CD14-positive monocyte (primary cell): ENCODE data around the gene AMELY. TPM values are rescaled to one million over a fixed set of nuclear protein-coding genes. Genes with fewer than 3 reads are reported as not detected.

Source experiments
- DNase-seq, 3 donors: peaks; one replicate each; pipeline ENCODE4 v3.0.0-alpha.2; 2011 to 2022
- H2AFZ ChIP-seq: 2 replicates; pipeline ENCODE4 v1.6.0; 2012; ENCODE audit warnings: mild to moderate bottlenecking, low read depth, low read length, inconsistent platforms; ENCODE audit not compliant: insufficient read depth, poor library complexity, severe bottlenecking
- H3K27ac ChIP-seq, 2 donors: 1 replicate in 1 of 2; 2 replicates in 1 of 2; pipeline ENCODE4 v1.5.1; 2012 to 2013; ENCODE audit warnings: low read length in 2 of 2, control low read depth in 1 of 2, inconsistent platforms in 1 of 2, low read depth in 1 of 2, mild to moderate bottlenecking in 1 of 2
- H3K27me3 ChIP-seq, 2 donors: one replicate each; pipeline versions ENCODE4 v1.6.0 to v1.6.1; 2011 to 2013; ENCODE audit warnings: low read length in 2 of 2; ENCODE audit not compliant: control insufficient read depth in 2 of 2, insufficient read depth in 2 of 2
- H3K36me3 ChIP-seq, 2 donors: replicated peaks in 1 of 2; 1 replicate in 1 of 2; 2 replicates in 1 of 2; pipeline versions ENCODE4 v1.5.1 to v1.6.1; 2012 to 2013; ENCODE audit warnings: low read length in 2 of 2, control low read depth in 1 of 2, inconsistent platforms in 1 of 2, mild to moderate bottlenecking in 1 of 2; ENCODE audit not compliant: insufficient read depth in 2 of 2, control insufficient read depth in 1 of 2
- H3K4me1 ChIP-seq, 2 donors: 1 replicate in 1 of 2; 2 replicates in 1 of 2; pipeline versions ENCODE4 v1.5.1 to v1.6.1; 2012 to 2013; ENCODE audit warnings: low read length in 2 of 2, control low read depth in 1 of 2, inconsistent platforms in 1 of 2, mild to moderate bottlenecking in 1 of 2, moderate library complexity in 1 of 2; ENCODE audit not compliant: insufficient read depth in 2 of 2, control insufficient read depth in 1 of 2
- H3K4me2 ChIP-seq: replicated peaks from 2 replicates; pipeline ENCODE3; 2012; ENCODE audit warnings: low read length, moderate library complexity, mild to moderate bottlenecking; ENCODE audit not compliant: poor library complexity, severe bottlenecking; ENCODE audit errors: extremely low read depth
- H3K4me3 ChIP-seq, 3 experiments: fragments of 200-600 bp in 1 of 3; sonication (generic) in 1 of 3; replicated peaks in 1 of 3; 1 replicate in 2 of 3; 2 replicates in 1 of 3; pipeline ENCODE4 v1.5.1; 2011 to 2013; ENCODE audit warnings: low read length in 3 of 3, mild to moderate bottlenecking in 3 of 3, control low read depth in 2 of 3, low read depth in 2 of 3, inconsistent platforms in 1 of 3, moderate library complexity in 1 of 3
- H3K79me2 ChIP-seq: 2 replicates; pipeline ENCODE4 v1.6.0; 2012; ENCODE audit warnings: mild to moderate bottlenecking, control low read depth, inconsistent platforms, low read length, moderate library complexity; ENCODE audit not compliant: insufficient read depth
- H3K9ac ChIP-seq: 2 replicates; pipeline ENCODE4 v1.6.0; 2017; ENCODE audit warnings: low read length, mild to moderate bottlenecking; ENCODE audit not compliant: insufficient read depth, poor library complexity, severe bottlenecking
- H3K9me3 ChIP-seq, 2 donors: replicated peaks in 1 of 2; 1 replicate in 1 of 2; 2 replicates in 1 of 2; pipeline versions ENCODE4 v1.5.1 to v1.6.1; 2012 to 2013; ENCODE audit warnings: low read length in 2 of 2, control low read depth in 1 of 2; ENCODE audit not compliant: control insufficient read depth in 1 of 2, insufficient read depth in 1 of 2
- H4K20me1 ChIP-seq: 2 replicates; pipeline ENCODE4 v1.6.0; 2012; ENCODE audit warnings: mild to moderate bottlenecking, low read length, control low read depth, moderate library complexity; ENCODE audit not compliant: insufficient read depth
- H3K27ac Mint-ChIP-seq, 7 donors: one replicate each; pipeline ENCODE4 v1.8.0; 2020; ENCODE audit warnings: mild to moderate bottlenecking in 7 of 7, mixed read lengths in 7 of 7, moderate library complexity in 6 of 7, inconsistent platforms in 2 of 7
- H3K27me3 Mint-ChIP-seq, 3 donors: one replicate each; pipeline ENCODE4 v1.8.0; 2021 to 2022; ENCODE audit warnings: low read depth in 3 of 3, mild to moderate bottlenecking in 3 of 3, mixed read lengths in 3 of 3, moderate library complexity in 3 of 3, inconsistent platforms in 1 of 3
- H3K36me3 Mint-ChIP-seq, 2 donors: one replicate each; pipeline ENCODE4 v1.8.0; 2020; ENCODE audit warnings: mixed read lengths in 2 of 2, inconsistent platforms in 1 of 2, mild to moderate bottlenecking in 1 of 2
- H3K4me1 Mint-ChIP-seq: one replicate; pipeline ENCODE4 v1.8.0; 2020; ENCODE audit warnings: mild to moderate bottlenecking, mixed read lengths
- H3K4me3 Mint-ChIP-seq, 2 donors: one replicate each; pipeline ENCODE4 v1.8.0; 2020; ENCODE audit warnings: mild to moderate bottlenecking in 2 of 2, mixed read lengths in 2 of 2, moderate library complexity in 1 of 2
- H3K9me3 Mint-ChIP-seq, 7 donors: one replicate each; pipeline ENCODE4 v1.8.0; 2020 to 2022; ENCODE audit warnings: mixed read lengths in 7 of 7, mild to moderate bottlenecking in 6 of 7, moderate library complexity in 6 of 7, inconsistent platforms in 2 of 7
- WGBS: methylation state at CpG from one replicate; pipeline ENCODE4 v1.1.5; 2013; ENCODE audit warnings: missing lambda C conversion rate; ENCODE audit not compliant: insufficient coverage; 5-methylcytosine and 5-hydroxymethylcytosine counted together
- intact Hi-C, 2 donors: fragments of 100-400 bp; cut with micrococcal nuclease; formaldehyde crosslinking; loops; one replicate each; pipeline versions ENCODE4 v1.15.0 to v1.15.1; 2023
- polyA plus RNA-seq, 3 donors: library from polyadenylated mRNA; depleted of rRNA in 1 of 3; unstranded in 2 of 3; stranded (reverse) in 1 of 3; fragments of 300-500 nt in 2 of 3; fragments of >200 nt in 1 of 3; fragmentation: Illumina TruSeq in 2 of 3; gene quantifications; 1 replicate in 2 of 3; 2 replicates in 1 of 3; pipeline ENCODE4 v1.2.3, GENCODE V29; 2012 to 2021
- TF ChIP-seq, protein P1 (sequence below): fragments of 200-600 bp; IDR thresholded peaks from one replicate; pipeline ENCODE4 v1.8.0; 2022; ENCODE audit warnings: antibody characterized with exemption, mild to moderate bottlenecking

The AMELY gene
- polyA plus RNA-seq, 3 donors, result not detected

DNA sequence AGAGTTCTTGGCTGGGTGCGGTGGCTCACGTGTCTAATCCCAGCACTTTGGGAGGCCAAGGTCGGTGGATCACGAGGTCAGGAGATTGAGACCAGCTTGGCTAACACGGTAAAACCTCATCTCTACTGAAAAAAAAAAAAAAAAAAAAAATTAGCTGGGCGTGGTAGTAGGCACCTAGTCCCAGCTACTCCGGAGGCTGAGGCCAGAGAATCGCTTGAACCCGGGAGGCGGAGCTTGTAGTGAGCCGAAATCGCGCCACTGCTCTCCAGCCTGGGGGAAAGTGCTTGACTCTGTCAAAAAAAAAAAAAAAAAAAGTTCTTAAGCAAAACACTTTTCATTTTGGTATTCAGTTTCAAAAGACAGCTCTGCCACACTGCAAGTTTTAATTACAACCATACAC is 36.8 kb upstream of the AMELY start:
- Mint-ChIP-seq H3K9me3 (peaks cover 0 to 2% (median 0%) of the 10 kb centered on the region in 7 donors), H3K4me3 (no peak overlapping the region), H3K27me3 (peaks cover 0 to 1% (median 1%) of the 10 kb centered on the region in 3 donors), H3K36me3 (no peaks in the 10 kb centered on the region), H3K4me1 (no peaks in the 10 kb centered on the region), H3K27ac (no peak overlapping the region)
- Histone ChIP-seq H3K27ac (no peak overlapping the region), H4K20me1 (no peaks in the 10 kb centered on the region), H3K4me2 (no peak overlapping the region), H3K4me1 (no peaks in the 10 kb centered on the region), H3K9ac (no peak overlapping the region), H3K27me3 (no peaks in the 10 kb centered on the region), H3K4me3 (no peak overlapping the region), H3K9me3 (no peaks in the 10 kb centered on the region), H3K36me3 (no peaks in the 10 kb centered on the region), H2AFZ (no peak overlapping the region), H3K79me2 (no peaks in the 10 kb centered on the region)
- WGBS, result no CpG with 5 or more reads among the region's 13 CpGs
- intact Hi-C loops, result no loop called here
- no peak for DNase-seq
- TF ChIP-seq, protein P1, sequence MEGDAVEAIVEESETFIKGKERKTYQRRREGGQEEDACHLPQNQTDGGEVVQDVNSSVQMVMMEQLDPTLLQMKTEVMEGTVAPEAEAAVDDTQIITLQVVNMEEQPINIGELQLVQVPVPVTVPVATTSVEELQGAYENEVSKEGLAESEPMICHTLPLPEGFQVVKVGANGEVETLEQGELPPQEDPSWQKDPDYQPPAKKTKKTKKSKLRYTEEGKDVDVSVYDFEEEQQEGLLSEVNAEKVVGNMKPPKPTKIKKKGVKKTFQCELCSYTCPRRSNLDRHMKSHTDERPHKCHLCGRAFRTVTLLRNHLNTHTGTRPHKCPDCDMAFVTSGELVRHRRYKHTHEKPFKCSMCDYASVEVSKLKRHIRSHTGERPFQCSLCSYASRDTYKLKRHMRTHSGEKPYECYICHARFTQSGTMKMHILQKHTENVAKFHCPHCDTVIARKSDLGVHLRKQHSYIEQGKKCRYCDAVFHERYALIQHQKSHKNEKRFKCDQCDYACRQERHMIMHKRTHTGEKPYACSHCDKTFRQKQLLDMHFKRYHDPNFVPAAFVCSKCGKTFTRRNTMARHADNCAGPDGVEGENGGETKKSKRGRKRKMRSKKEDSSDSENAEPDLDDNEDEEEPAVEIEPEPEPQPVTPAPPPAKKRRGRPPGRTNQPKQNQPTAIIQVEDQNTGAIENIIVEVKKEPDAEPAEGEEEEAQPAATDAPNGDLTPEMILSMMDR, result no peak

DNA sequence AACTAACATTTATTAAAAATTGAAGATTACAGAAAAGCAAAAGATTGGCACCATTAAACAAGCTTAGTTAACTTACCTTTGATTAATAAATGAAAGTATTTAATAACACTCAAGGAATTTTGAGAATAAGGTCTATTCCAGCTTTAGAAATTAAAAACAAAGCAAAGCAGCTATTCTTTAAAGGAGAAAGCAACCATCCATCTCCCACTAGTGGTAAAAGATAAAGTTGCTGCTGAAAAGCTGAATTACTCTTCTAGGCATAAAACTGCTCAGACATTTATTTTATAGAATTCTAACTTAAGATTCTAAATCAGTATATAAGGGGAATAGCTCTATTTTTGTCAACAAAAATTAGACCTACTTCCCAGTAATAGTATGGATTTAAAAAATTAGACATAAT is 36.1 kb upstream of the AMELY start:
- Histone ChIP-seq H3K9ac (no peak overlapping the region), H3K27ac (no peak overlapping the region), H2AFZ (no peak overlapping the region), H3K79me2 (no peaks in the 10 kb centered on the region), H3K4me2 (no peak overlapping the region), H3K9me3 (no peaks in the 10 kb centered on the region), H3K4me1 (no peaks in the 10 kb centered on the region), H3K27me3 (no peaks in the 10 kb centered on the region), H4K20me1 (no peaks in the 10 kb centered on the region), H3K36me3 (no peaks in the 10 kb centered on the region), H3K4me3 (no peak overlapping the region)
- Mint-ChIP-seq H3K36me3 (no peaks in the 10 kb centered on the region), H3K27me3 (peaks cover 0 to 1% (median 1%) of the 10 kb centered on the region in 3 donors), H3K4me1 (no peaks in the 10 kb centered on the region), H3K4me3 (no peak overlapping the region), H3K9me3 (peaks cover 0 to 2% (median 0%) of the 10 kb centered on the region in 7 donors), H3K27ac (no peak overlapping the region)
- intact Hi-C loops, result no loop called here
- TF ChIP-seq, protein P1, result no peak
- no peak for DNase-seq
